ENCODE data around the gene MME. TPM values are rescaled to one million over a fixed set of nuclear protein-coding genes. Genes with fewer than 3 reads are reported as not detected.

Gene MME
- total RNA-seq, 1 experiment from 2014 or later, result not detected

- no peak for DNase-seq (ENCODE audit: low spot score)
- Histone ChIP-seq H3K27me3 (replicated peaks; ENCODE audit: insufficient read depth, low read depth, low read length, poor library complexity) (no peaks in the 10 kb centered on the region), H3K27ac (ENCODE audit: low read depth, low read length, poor library complexity, severe bottlenecking) (no peak overlapping the region), H3K4me1 (ENCODE audit: insufficient read depth, low read length, poor library complexity, severe bottlenecking) (no peaks in the 10 kb centered on the region), H3K4me3 (ENCODE audit: low read depth, low read length, poor library complexity, severe bottlenecking) (no peak overlapping the region), H3K36me3 (ENCODE audit: insufficient read depth, low read length, poor library complexity, severe bottlenecking) (no peaks in the 10 kb centered on the region), H3K9me3 (ENCODE audit: low read depth, low read length, poor library complexity, severe bottlenecking) (no peaks in the 10 kb centered on the region)
- TF ChIP-seq EZH2 (IDR thresholded peaks at IDR 0.05; ENCODE audit: borderline replicate concordance, low read depth, low read length, poor library complexity, severe bottlenecking) (no peak), CTCF (conservative IDR thresholded peaks at IDR 0.05; ENCODE audit: low read depth, low read length) (no peak)
- ChIA-PET CTCF (no interaction called here), POLR2A (ENCODE audit: low non-redundant PET) (no interaction called here)
- no TSS peak for BruUV-seq (replicated peaks)
- intact Hi-C loops (cut with micrococcal nuclease; ENCODE audit: unreplicated experiment), result no loop called here
Measured at GRCh38 chr3:155153242-155154186, 73.4 kb downstream of the MME start.

GRCh38 chr3:155154255-155154654 lies 74.1 kb downstream of the MME start:
- Histone ChIP-seq H3K4me1 (ENCODE audit: insufficient read depth, low read length, poor library complexity, severe bottlenecking) (no peaks in the 10 kb centered on the region), H3K9me3 (ENCODE audit: low read depth, low read length, poor library complexity, severe bottlenecking) (no peaks in the 10 kb centered on the region), H3K36me3 (ENCODE audit: insufficient read depth, low read length, poor library complexity, severe bottlenecking) (no peaks in the 10 kb centered on the region), H3K27ac (ENCODE audit: low read depth, low read length, poor library complexity, severe bottlenecking) (no peak overlapping the region), H3K27me3 (replicated peaks; ENCODE audit: insufficient read depth, low read depth, low read length, poor library complexity) (no peaks in the 10 kb centered on the region), H3K4me3 (ENCODE audit: low read depth, low read length, poor library complexity, severe bottlenecking) (no peak overlapping the region)
- DNase-seq (ENCODE audit: low spot score), result no peak
- ChIA-PET POLR2A (ENCODE audit: low non-redundant PET) (no interaction called here), CTCF (no interaction called here)
- intact Hi-C loops (cut with micrococcal nuclease; ENCODE audit: unreplicated experiment), result no loop called here
- TF ChIP-seq EZH2 (IDR thresholded peaks at IDR 0.05; ENCODE audit: borderline replicate concordance, low read depth, low read length, poor library complexity, severe bottlenecking), result no peak
- no peak for TF ChIP-seq CTCF (conservative IDR thresholded peaks at IDR 0.05; ENCODE audit: low read depth, low read length)
- no TSS peak for BruUV-seq (replicated peaks)

GRCh38 chr3:155158346-155159037 lies 78.4 kb downstream of the MME start:
- TF ChIP-seq EZH2 (IDR thresholded peaks at IDR 0.05; ENCODE audit: borderline replicate concordance, low read depth, low read length, poor library complexity, severe bottlenecking) (no peak), CTCF (conservative IDR thresholded peaks at IDR 0.05; ENCODE audit: low read depth, low read length) (no peak)
- Histone ChIP-seq H3K27me3 (replicated peaks; ENCODE audit: insufficient read depth, low read depth, low read length, poor library complexity) (peaks cover 2% of the 10 kb centered on the region), H3K4me3 (ENCODE audit: low read depth, low read length, poor library complexity, severe bottlenecking) (no peak overlapping the region), H3K4me1 (ENCODE audit: insufficient read depth, low read length, poor library complexity, severe bottlenecking) (no peaks in the 10 kb centered on the region), H3K9me3 (ENCODE audit: low read depth, low read length, poor library complexity, severe bottlenecking) (no peaks in the 10 kb centered on the region), H3K36me3 (ENCODE audit: insufficient read depth, low read length, poor library complexity, severe bottlenecking) (no peaks in the 10 kb centered on the region), H3K27ac (ENCODE audit: low read depth, low read length, poor library complexity, severe bottlenecking) (no peak overlapping the region)
- DNase-seq (ENCODE audit: low spot score), result no peak
- BruUV-seq (replicated peaks), result no TSS peak
- intact Hi-C loops (cut with micrococcal nuclease; ENCODE audit: unreplicated experiment), result no loop called here
- CTCF ChIA-PET, result no interaction called here
- POLR2A ChIA-PET (ENCODE audit: low non-redundant PET), result no interaction called here
